GM12873 (cell line): ENCODE data around the gene NRF1.

Source experiments
- TF ChIP-seq, protein P1 (sequence below): IDR thresholded peaks from 2 replicates; pipeline ENCODE4 v1.5.1; 2012; ENCODE audit warnings: low read depth, mild to moderate bottlenecking, moderate library complexity, low read length, control low read depth; ENCODE audit not compliant: insufficient read depth; ENCODE audit errors: missing control alignments

Gene NRF1

DNA sequence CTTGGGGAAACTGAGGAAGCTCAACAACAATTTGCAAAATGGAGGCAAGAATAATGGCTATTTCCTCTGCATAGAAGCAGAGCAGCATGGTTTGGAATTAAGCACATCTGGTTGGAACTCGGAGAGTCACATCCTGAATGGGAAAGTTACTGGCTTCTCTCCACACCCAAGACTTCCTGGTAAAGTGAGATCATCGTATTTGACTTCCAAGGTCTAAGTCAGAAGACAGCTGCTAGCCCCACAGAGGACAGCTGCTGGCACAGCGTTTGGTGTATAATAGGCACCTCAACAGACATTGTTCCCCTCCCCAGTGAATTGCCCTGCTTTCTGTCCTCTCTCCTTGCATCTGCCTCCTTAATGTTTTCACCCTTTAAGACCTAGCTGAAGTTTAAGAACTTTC, 37.0 kb upstream of the NRF1 start:
- TF ChIP-seq, protein P1, sequence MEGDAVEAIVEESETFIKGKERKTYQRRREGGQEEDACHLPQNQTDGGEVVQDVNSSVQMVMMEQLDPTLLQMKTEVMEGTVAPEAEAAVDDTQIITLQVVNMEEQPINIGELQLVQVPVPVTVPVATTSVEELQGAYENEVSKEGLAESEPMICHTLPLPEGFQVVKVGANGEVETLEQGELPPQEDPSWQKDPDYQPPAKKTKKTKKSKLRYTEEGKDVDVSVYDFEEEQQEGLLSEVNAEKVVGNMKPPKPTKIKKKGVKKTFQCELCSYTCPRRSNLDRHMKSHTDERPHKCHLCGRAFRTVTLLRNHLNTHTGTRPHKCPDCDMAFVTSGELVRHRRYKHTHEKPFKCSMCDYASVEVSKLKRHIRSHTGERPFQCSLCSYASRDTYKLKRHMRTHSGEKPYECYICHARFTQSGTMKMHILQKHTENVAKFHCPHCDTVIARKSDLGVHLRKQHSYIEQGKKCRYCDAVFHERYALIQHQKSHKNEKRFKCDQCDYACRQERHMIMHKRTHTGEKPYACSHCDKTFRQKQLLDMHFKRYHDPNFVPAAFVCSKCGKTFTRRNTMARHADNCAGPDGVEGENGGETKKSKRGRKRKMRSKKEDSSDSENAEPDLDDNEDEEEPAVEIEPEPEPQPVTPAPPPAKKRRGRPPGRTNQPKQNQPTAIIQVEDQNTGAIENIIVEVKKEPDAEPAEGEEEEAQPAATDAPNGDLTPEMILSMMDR, result no peak

DNA sequence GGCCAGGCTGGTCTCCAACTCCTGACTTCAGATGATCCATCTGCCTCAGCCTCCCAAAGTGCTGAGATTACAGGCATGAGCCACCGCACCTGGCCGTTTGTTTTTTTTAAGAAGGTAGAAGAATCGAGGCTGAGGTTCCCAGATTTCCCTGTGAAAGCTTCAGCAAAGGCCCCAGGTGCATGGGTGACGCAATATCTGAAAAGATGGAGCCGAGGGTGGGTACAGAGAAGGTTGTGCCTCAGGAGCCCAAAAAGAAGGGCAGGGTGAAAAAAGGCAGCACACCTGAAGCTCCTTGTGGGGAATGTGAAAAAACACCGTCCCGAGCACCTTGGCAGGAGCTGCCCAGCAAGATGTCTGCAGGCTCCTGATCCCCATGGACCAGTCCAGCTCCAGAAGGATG, 35.8 kb upstream of the NRF1 start:
- TF ChIP-seq, protein P1, result no peak

DNA sequence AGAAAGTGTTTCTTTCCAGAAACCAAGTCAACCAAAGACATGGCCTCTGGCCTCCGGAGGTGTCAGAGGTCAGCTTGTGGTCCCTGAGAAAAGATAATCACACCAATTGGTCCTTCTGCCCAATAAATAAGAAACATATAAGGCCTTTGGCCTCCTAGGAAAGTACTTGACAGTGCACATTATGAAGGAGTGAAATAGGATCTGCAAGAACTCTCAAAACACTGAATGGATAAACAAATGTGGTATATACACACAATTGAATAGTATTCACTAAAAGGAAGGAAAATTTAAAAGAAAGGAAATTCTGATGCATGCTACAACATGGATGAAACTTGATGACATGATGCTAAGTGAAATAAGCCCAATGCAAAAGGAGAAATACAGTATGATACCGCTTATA, 35.4 kb upstream of the NRF1 start:
- TF ChIP-seq, protein P1, result no peak

DNA sequence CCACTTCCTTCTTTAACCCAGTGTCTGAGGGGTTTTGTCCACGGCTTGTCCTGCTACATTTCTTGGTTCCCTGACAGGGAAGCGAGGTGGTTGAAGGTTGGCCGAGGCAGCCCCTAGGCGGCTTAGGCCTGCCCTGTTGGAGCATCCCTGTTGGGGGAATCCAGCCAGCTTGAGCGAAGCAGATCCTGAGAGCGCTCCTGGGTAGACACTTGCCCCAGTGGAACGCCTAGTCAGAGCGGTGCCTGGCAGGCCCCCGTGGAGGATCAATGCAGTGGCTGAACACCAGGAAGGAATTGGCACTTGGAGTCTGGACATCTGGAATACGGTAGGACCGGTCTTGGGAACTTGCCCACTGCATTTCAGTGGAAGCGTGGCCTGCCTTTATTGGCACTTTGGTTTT, 32.7 kb upstream of the NRF1 start:
- TF ChIP-seq, protein P1, result no peak

DNA sequence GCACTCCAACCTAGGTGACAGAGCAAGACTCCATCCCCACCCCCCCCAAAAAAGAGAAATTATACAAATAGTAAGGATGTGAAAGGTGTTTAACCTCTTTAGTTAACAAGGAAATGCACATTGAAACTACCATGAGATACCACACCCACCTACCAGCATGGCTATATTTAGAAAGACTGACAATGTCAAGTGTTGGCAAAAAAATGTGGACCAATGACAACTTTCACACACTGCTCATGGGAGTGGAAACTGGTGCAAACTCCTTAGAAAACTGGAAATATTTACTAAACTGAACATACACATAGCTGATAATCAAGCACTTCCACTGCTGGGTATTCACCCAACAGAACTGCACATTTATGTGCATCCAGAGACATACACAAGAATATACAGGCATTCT, 23.3 kb upstream of the NRF1 start:
- TF ChIP-seq, protein P1, result no peak

DNA sequence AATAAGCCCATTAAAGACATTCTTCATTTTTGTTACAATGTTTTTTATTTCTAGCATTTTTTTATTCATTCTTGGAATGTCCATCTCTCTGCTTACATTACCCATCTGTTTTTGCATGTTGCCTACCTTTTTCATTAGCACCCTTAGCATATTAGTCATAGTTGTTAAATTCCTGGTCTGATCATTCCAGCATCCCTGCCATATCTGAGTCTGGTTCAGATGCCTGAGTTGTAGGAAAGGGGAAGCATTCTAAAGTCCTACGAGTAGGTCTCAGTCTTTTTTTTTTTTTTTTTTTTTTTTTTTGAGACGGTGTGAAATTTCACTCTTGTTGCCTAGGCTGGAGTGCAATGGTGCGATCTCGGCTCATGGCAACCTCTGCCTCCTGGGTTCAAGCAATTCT, 19.7 kb upstream of the NRF1 start:
- TF ChIP-seq, protein P1, result no peak

DNA sequence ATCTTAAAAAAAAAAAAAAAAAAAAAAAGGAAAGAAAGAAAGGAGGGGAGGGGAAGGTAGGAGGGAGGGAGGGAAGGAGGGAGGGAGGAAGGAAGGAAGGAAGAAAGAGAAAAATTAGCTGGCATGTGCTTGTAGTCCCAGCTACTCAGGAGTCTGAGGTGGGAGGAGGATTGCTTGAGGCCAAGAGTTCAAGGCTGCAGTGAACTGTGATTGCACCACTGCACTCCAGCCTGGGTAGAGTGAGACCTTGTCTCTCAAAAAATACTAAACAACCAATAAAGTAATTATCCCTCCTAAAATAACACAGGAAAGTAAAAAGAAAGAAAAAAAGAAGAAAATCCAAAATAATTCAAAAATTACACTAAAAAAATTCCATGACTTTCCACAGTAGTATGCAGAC, 13.8 kb upstream of the NRF1 start:
- TF ChIP-seq, protein P1, result no peak
